ENCODE data around the gene PCIF1.

Gene PCIF1

GRCh38 chr20:45934586-45935415 is at the start of gene PCIF1:
Gene PCIF1 (plus strand): TSS chr20:45934683. CDS start chr20:45939000, 4,317 bp downstream.
- Histone ChIP-seq H3K9me2 (replicated peaks; ENCODE audit: control insufficient read depth, low read length) (no peaks in the 10 kb centered on the region), H3K79me2 (ENCODE audit: control insufficient read depth, low read length) (peaks cover 49% of the 10 kb centered on the region), H3K4me1 (ENCODE audit: control insufficient read depth, low read length) (peaks cover 14% of the 10 kb centered on the region), H3K9me3 (ENCODE audit: control insufficient read depth, insufficient read depth, low read length) (no peaks in the 10 kb centered on the region), H3K4me2 (ENCODE audit: low read length) (peak within 1 kb of the TSS; percentile 92), H3F3A (ENCODE audit: control insufficient read depth, insufficient read depth) (no peaks in the 10 kb centered on the region; the same call in 1 of the 2 replicates), H3K27me3 (ENCODE audit: control insufficient read depth, low read length) (no peaks in the 10 kb centered on the region), H3K27ac (ENCODE audit: low read depth, low read length) (peak within 1 kb of the TSS; percentile 73), H3K4me3 (ENCODE audit: low read length) (peak within 1 kb of the TSS; percentile 81), H4K20me1 (ENCODE audit: control insufficient read depth, insufficient read depth, low read depth, low read length) (peaks cover 4% of the 10 kb centered on the region; the same call in 1 of the 2 replicates), H3K36me3 (ENCODE audit: control insufficient read depth, low read length) (peaks cover 42% of the 10 kb centered on the region)
- TF ChIP-seq CTCF (IDR thresholded peaks at IDR 0.05; ENCODE audit: low read depth, low read length, poor library complexity, severe bottlenecking): no peak
- TF ChIP-seq EZH2phosphoT487 (IDR thresholded peaks at IDR 0.05; ENCODE audit: borderline replicate concordance, low read length): no peak

GRCh38 chr20:45886590-45887345 is 47.7 kb upstream of the PCIF1 start:
- Histone ChIP-seq H3K4me1 (ENCODE audit: control insufficient read depth, low read length) (peaks cover 19% of the 10 kb centered on the region), H3K27ac (ENCODE audit: low read depth, low read length) (no peak overlapping the region), H3K36me3 (ENCODE audit: control insufficient read depth, low read length) (peaks cover 30% of the 10 kb centered on the region), H3K4me2 (ENCODE audit: low read length) (no peak overlapping the region), H3K4me3 (ENCODE audit: low read length) (no peak overlapping the region), H3K9me2 (replicated peaks; ENCODE audit: control insufficient read depth, low read length) (no peaks in the 10 kb centered on the region), H3K79me2 (ENCODE audit: control insufficient read depth, low read length) (peaks cover 20% of the 10 kb centered on the region), H3K27me3 (ENCODE audit: control insufficient read depth, low read length) (no peaks in the 10 kb centered on the region), H4K20me1 (ENCODE audit: control insufficient read depth, insufficient read depth, low read depth, low read length) (no peaks in the 10 kb centered on the region), H3F3A (ENCODE audit: control insufficient read depth, insufficient read depth) (no peaks in the 10 kb centered on the region), H3K9me3 (ENCODE audit: control insufficient read depth, insufficient read depth, low read length) (no peaks in the 10 kb centered on the region)
- TF ChIP-seq CTCF (IDR thresholded peaks at IDR 0.05; ENCODE audit: low read depth, low read length, poor library complexity, severe bottlenecking): no peak
- TF ChIP-seq EZH2phosphoT487 (IDR thresholded peaks at IDR 0.05; ENCODE audit: borderline replicate concordance, low read length): no peak

GRCh38 chr20:45887346-45887715 is 47.2 kb upstream of the PCIF1 start, which contains the start of gene SPATA25:
Gene SPATA25 (minus strand): TSS chr20:45887622. CDS start chr20:45887590, 32 bp downstream.
- no peaks in the 10 kb centered on the region for H3K9me3 ChIP-seq (ENCODE audit: control insufficient read depth, insufficient read depth, low read length)
- no peaks in the 10 kb centered on the region for H3K27me3 ChIP-seq (ENCODE audit: control insufficient read depth, low read length)
- H3K4me3 ChIP-seq (ENCODE audit: low read length): no peak within 1 kb of the TSS
- TF ChIP-seq EZH2phosphoT487 (IDR thresholded peaks at IDR 0.05; ENCODE audit: borderline replicate concordance, low read length): no peak
- TF ChIP-seq CTCF (IDR thresholded peaks at IDR 0.05; ENCODE audit: low read depth, low read length, poor library complexity, severe bottlenecking): no peak
- no peaks in the 10 kb centered on the region for H3F3A ChIP-seq (ENCODE audit: control insufficient read depth, insufficient read depth)
- H3K4me2 ChIP-seq (ENCODE audit: low read length): no peak within 1 kb of the TSS
- H3K4me1 ChIP-seq (ENCODE audit: control insufficient read depth, low read length): peaks cover 19% of the 10 kb centered on the region
- no peak within 1 kb of the TSS for H3K27ac ChIP-seq (ENCODE audit: low read depth, low read length)
- no peaks in the 10 kb centered on the region for H4K20me1 ChIP-seq (ENCODE audit: control insufficient read depth, insufficient read depth, low read depth, low read length)
- H3K79me2 ChIP-seq (ENCODE audit: control insufficient read depth, low read length): peaks cover 14% of the 10 kb centered on the region
- no peaks in the 10 kb centered on the region for H3K9me2 ChIP-seq (replicated peaks; ENCODE audit: control insufficient read depth, low read length)
- peaks cover 28% of the 10 kb centered on the region for H3K36me3 ChIP-seq (ENCODE audit: control insufficient read depth, low read length)
